OCI-LY3 (cell line): ENCODE measurements around the gene CDK4.

Experiments
- H2AFZ ChIP-seq: fragments of 200-600, 300-600 bp; shearing (Covaris generic); 2 replicates; pipeline ENCODE4 v1.6.0; 2014; ENCODE audit warnings: antibody characterized with exemption, low read depth, low read length
- H3K27ac ChIP-seq: fragments of 200-600, 300-600 bp; sonication (generic); 2 replicates; pipeline ENCODE4 v1.5.1; 2014; ENCODE audit warnings: mild to moderate bottlenecking, low read length, moderate library complexity, mixed read lengths
- H3K27me3 ChIP-seq: fragments of 200-600, 300-600 bp; sonication (generic); 2 replicates; pipeline ENCODE4 v1.6.1; 2014; ENCODE audit warnings: low read depth, low read length, mixed read lengths
- H3K36me3 ChIP-seq: fragments of 200-600, 300-600 bp; sonication (generic); replicated peaks from 2 replicates; pipeline ENCODE3; 2014; ENCODE audit warnings: low read depth, low read length, mixed read lengths
- H3K4me1 ChIP-seq: fragments of 300-600, 200-600 bp; sonication (generic); 2 replicates; pipeline ENCODE4 v1.6.1; 2014; ENCODE audit warnings: low read length, mixed read lengths
- H3K4me2 ChIP-seq: fragments of 200-600, 300-600 bp; sonication (generic); 2 replicates; pipeline ENCODE4 v1.6.1; 2014; ENCODE audit warnings: low read length, mixed read lengths
- H3K4me3 ChIP-seq: fragments of 300-600, 200-600 bp; sonication (generic); 2 replicates; pipeline ENCODE4 v1.5.1; 2014; ENCODE audit warnings: antibody characterized with exemption, mild to moderate bottlenecking, low read length, moderate library complexity
- H3K79me2 ChIP-seq: fragments of 300-600, 200-600 bp; shearing (Covaris generic); 2 replicates; pipeline ENCODE4 v1.6.1; 2014; ENCODE audit warnings: mild to moderate bottlenecking, low read length, mixed read lengths
- H3K9ac ChIP-seq: fragments of 300-600, 200-600 bp; shearing (Covaris generic); 2 replicates; pipeline ENCODE4 v1.6.0; 2014; ENCODE audit warnings: mild to moderate bottlenecking, low read length, moderate library complexity
- H3K9me3 ChIP-seq: fragments of 200-600, 300-600 bp; shearing (Covaris generic); 2 replicates; pipeline ENCODE4 v1.6.1; 2014; ENCODE audit warnings: low read length, mixed read lengths; ENCODE audit not compliant: insufficient read depth
- H4K20me1 ChIP-seq: fragments of 200-600, 300-600 bp; sonication (generic); 2 replicates; pipeline ENCODE4 v1.6.1; 2016; ENCODE audit warnings: low read length, mixed read lengths; ENCODE audit not compliant: insufficient read depth
- EZH2phosphoT487 ChIP-seq: fragments of 200-600 bp; shearing (Covaris generic); IDR thresholded peaks from 2 replicates; pipeline ENCODE4 v1.6.1; 2018; ENCODE audit warnings: antibody characterized with exemption, mixed run types, low read depth
- TF ChIP-seq, protein P1 (sequence below): fragments of 200-600, 300-600 bp; sonication (generic); IDR thresholded peaks from 2 replicates; pipeline ENCODE4 v1.5.1; 2014; ENCODE audit warnings: antibody characterized with exemption, low read length, low read depth

The CDK4 gene

DNA sequence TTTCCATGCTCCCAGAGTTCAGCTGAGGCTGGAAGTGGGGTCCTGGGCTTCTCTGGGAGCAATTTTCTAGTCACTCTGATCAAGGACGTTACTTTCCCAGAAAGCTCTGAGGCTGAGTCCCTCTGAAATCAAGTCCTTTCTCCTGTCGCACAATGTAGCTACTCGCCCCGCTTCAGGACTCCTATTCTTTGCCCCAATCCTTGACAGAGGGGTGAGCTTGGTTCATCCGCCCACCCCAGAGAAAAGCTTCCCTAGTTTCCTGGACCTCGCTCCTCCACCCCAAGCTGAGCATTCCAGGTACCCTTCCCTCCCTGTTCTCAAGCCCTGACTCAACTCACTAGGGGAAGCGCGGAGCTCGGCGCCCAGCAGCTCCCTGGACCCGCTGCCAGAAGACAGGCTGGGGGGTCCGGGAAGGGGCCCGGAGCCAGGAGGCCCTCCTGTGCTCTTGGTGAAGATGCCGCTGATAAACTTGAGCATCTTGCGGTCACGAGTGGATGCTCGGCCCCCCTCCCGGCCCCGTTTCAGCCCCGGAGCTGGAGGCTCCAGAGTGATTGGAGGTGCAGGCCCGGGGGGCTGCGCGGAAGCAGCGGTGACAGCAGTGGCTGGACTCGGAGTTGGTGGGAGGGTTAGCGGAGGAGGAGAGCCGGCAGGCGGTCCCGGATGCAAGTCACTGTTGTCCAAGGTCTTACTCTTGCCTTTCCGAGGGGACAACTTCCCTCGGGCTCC is 15.2 kb downstream of the CDK4 start:
- Histone ChIP-seq H3K4me2 (no peak overlapping the region), H3K79me2 (peaks cover 13% of the 10 kb centered on the region; the same call in 1 of the 2 replicates), H3K4me3 (no peak overlapping the region), H4K20me1 (no peaks in the 10 kb centered on the region), H3K4me1 (peaks cover 10% of the 10 kb centered on the region), H2AFZ (no peak overlapping the region), H3K27me3 (no peaks in the 10 kb centered on the region), H3K9ac (no peak overlapping the region), H3K36me3 (no peaks in the 10 kb centered on the region), H3K27ac (no peak overlapping the region), H3K9me3 (no peaks in the 10 kb centered on the region)
- no peak for TF ChIP-seq EZH2phosphoT487
- TF ChIP-seq, protein P1, sequence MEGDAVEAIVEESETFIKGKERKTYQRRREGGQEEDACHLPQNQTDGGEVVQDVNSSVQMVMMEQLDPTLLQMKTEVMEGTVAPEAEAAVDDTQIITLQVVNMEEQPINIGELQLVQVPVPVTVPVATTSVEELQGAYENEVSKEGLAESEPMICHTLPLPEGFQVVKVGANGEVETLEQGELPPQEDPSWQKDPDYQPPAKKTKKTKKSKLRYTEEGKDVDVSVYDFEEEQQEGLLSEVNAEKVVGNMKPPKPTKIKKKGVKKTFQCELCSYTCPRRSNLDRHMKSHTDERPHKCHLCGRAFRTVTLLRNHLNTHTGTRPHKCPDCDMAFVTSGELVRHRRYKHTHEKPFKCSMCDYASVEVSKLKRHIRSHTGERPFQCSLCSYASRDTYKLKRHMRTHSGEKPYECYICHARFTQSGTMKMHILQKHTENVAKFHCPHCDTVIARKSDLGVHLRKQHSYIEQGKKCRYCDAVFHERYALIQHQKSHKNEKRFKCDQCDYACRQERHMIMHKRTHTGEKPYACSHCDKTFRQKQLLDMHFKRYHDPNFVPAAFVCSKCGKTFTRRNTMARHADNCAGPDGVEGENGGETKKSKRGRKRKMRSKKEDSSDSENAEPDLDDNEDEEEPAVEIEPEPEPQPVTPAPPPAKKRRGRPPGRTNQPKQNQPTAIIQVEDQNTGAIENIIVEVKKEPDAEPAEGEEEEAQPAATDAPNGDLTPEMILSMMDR = no peak

DNA sequence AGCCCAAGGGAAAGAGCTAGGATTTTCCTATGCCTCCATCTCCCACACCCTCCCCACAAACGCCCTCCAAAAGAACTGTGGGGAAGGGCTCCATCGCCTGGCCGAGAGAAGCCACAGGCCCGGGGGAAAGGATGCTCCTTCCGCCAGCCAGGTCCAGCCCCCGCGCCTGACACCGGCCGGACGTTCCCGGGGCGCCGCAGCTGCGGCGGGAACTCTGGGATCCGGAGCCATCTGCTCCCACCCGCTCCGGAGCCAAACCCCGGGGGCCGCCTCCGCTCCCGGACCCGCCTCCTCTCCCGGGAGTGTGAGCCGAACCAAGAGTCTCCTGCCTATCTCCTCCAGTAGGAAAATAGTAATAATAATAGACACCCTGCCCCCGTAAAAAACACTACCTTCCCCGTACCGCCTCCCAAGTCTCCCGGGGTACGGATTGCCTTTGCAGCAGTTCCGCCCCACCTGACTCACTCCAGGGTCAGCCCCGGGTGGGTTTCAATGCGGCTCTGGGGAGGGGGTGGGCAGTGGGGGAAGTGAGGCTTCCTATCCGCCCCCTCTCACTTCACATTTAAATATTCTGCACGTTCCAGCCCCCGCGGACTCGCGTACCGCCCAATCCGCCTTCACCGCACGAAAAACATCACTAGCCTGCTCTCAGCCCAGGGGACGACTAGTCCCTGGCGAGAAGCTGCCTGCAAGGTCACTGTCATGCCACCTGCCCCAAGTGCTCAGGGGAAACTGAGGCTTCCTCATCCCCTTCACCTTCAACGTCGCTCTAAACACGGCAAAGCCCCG is 16.0 kb downstream of the CDK4 start:
- Histone ChIP-seq H3K9me3 (no peaks in the 10 kb centered on the region), H3K79me2 (0 out of 2 replicates have a peak, but pooled peaks cover 5% of the 10 kb centered on the region), H4K20me1 (no peaks in the 10 kb centered on the region), H2AFZ (no peak overlapping the region), H3K36me3 (peaks cover 3% of the 10 kb centered on the region), H3K27me3 (no peaks in the 10 kb centered on the region), H3K4me2 (no peak overlapping the region), H3K9ac (no peak overlapping the region), H3K27ac (no peak overlapping the region), H3K4me1 (peaks cover 6% of the 10 kb centered on the region), H3K4me3 (no peak overlapping the region)
- no peak for TF ChIP-seq EZH2phosphoT487
- TF ChIP-seq, protein P1 = no peak

DNA sequence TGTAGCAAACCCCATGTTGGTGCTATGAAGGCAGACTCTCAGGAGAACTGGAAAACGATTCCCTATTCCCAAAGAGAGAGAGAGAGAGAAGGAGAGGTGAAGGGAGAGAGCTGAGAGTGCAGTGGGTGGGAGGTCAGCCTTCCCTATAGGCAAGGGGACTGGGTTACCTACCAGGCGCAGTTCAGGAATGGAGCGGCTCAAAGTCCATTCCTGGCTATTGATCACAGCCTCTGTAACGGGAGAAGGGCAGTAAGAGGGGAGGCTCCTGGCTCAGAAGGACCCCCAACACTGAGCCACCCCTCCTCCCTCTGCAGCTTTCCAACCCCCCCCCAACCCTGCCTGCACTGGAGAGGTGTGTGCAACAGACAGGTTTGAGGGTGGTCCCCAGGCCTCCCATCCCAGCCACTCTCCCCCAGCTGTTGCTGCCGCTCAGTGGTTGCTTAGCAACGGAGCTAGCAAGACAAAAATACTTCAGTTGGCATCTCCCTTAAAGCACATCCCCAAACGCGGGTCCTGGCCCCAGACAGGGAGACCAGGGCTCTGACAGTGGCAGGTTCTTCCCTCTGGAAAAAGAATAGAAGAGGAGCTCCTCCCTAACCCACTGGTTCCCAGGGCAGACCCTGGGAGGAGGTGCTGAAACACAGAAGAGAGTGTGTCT is 16.8 kb downstream of the CDK4 start:
- TF ChIP-seq EZH2phosphoT487 = no peak
- TF ChIP-seq, protein P1 = no peak
- no peaks in the 10 kb centered on the region for H3K27me3 ChIP-seq
- no peaks in the 10 kb centered on the region for H3K4me1 ChIP-seq
- no peak overlapping the region for H2AFZ ChIP-seq
- no peaks in the 10 kb centered on the region for H4K20me1 ChIP-seq
- H3K27ac ChIP-seq = no peak overlapping the region
- no peak overlapping the region for H3K4me2 ChIP-seq
- no peaks in the 10 kb centered on the region for H3K79me2 ChIP-seq
- peaks cover 5% of the 10 kb centered on the region for H3K36me3 ChIP-seq
- no peak overlapping the region for H3K4me3 ChIP-seq
- no peak overlapping the region for H3K9ac ChIP-seq
- H3K9me3 ChIP-seq = no peaks in the 10 kb centered on the region

DNA sequence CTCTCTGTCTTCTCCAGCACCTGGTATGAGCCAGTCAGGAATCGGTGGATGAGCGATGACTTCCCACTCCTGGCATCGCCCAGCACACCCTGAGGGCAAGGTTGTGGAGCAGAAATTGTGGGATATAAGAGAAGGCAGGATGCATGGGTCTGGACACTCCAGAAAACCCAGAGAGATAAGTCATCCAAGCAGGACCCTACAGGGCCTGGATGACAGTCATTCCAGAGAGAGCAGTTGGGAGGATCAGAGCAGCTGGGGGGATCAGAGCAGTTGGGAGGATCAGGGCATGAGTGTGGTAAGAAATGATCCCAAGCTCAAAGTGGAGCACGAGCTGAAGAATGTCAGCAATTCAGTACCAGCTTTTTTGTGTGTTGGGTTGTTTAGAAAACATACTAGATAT is 17.5 kb downstream of the CDK4 start:
- Histone ChIP-seq H3K9me3 (no peaks in the 10 kb centered on the region), H3K79me2 (no peaks in the 10 kb centered on the region), H3K4me1 (no peaks in the 10 kb centered on the region), H3K27ac (no peak overlapping the region), H3K4me2 (no peak overlapping the region), H2AFZ (no peak overlapping the region), H4K20me1 (no peaks in the 10 kb centered on the region), H3K9ac (no peak overlapping the region), H3K36me3 (peaks cover 8% of the 10 kb centered on the region), H3K4me3 (no peak overlapping the region), H3K27me3 (no peaks in the 10 kb centered on the region)
- TF ChIP-seq EZH2phosphoT487 = no peak
- TF ChIP-seq, protein P1 = no peak
